Measurements from ENCODE around the gene MAPK6.
A peak's percentile ranks its signal among the peaks of the same experiment; 100 is the strongest.

The MAPK6 gene

DNA sequence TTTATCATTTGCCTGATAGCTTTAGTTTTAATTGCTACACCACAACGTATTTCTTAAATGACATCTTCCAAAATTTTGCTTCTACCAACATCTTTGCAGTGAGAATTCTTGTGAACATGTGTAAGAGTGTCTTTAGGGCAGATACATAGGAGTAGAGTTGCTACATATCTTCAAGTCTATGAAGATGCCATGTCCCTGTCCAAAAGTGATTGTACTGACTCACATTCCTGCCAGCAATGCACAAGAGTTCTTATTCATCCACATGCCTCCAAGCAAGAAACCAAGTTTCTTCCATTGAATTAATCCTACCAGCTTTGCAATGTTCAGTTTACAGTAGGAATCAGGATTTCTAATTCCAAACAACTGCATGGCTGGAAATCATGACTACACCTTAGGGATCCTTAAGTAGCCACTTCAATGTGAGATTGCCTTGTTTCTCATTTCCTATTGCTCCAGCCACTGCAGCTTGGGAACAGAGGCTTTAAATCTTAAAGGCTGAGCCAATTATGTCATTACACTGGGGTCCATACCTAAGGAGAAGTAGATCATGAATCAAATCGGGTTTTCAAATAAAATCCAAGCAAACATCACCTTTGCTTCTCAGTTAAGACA is 49.1 kb downstream of the MAPK6 start:
- no peak overlapping the region for H3K4me3 ChIP-seq (ENCODE audit: control insufficient read depth, low read depth, low read length)
- TF ChIP-seq, protein P1, sequence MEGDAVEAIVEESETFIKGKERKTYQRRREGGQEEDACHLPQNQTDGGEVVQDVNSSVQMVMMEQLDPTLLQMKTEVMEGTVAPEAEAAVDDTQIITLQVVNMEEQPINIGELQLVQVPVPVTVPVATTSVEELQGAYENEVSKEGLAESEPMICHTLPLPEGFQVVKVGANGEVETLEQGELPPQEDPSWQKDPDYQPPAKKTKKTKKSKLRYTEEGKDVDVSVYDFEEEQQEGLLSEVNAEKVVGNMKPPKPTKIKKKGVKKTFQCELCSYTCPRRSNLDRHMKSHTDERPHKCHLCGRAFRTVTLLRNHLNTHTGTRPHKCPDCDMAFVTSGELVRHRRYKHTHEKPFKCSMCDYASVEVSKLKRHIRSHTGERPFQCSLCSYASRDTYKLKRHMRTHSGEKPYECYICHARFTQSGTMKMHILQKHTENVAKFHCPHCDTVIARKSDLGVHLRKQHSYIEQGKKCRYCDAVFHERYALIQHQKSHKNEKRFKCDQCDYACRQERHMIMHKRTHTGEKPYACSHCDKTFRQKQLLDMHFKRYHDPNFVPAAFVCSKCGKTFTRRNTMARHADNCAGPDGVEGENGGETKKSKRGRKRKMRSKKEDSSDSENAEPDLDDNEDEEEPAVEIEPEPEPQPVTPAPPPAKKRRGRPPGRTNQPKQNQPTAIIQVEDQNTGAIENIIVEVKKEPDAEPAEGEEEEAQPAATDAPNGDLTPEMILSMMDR (conservative IDR thresholded peaks at IDR 0.05; ENCODE audit: control insufficient read depth, insufficient read depth, low read depth, low read length) = no peak
- peak; percentile 51 for DNase-seq (ENCODE audit: low read depth)

GRCh38 chr15:52069559-52069958 is 50.5 kb downstream of the MAPK6 start:
- TF ChIP-seq, protein P1 (conservative IDR thresholded peaks at IDR 0.05; ENCODE audit: control insufficient read depth, insufficient read depth, low read depth, low read length) = no peak
- H3K4me3 ChIP-seq (ENCODE audit: control insufficient read depth, low read depth, low read length) = no peak overlapping the region
- DNase-seq (ENCODE audit: low read depth) = no peak

DNA sequence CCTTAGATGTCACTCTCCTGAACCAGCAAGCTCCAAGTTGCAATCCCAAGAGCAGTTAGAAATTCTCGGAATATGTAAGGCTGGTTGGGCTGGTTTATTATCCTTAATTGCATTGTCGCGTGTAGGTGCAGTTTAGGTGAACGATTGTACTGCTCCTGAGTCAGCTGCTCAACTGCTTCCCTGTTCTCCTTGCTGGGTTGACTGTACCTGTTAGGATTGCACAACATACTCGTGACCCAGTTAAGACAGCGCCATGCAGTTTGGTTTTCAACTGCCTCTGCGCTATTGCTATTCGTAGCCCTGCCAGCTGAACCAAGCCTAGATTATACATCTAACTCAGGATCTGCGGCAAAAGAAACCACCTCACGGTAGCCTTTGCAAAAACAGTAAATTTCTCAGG is 52.6 kb downstream of the MAPK6 start:
- no peak for DNase-seq (ENCODE audit: low read depth)
- H3K4me3 ChIP-seq (ENCODE audit: control insufficient read depth, low read depth, low read length) = no peak overlapping the region
- TF ChIP-seq, protein P1 (conservative IDR thresholded peaks at IDR 0.05; ENCODE audit: control insufficient read depth, insufficient read depth, low read depth, low read length) = no peak

- TF ChIP-seq, protein P1 (conservative IDR thresholded peaks at IDR 0.05; ENCODE audit: control insufficient read depth, insufficient read depth, low read depth, low read length) = peak; percentile 21
- H3K4me3 ChIP-seq (ENCODE audit: control insufficient read depth, low read depth, low read length) = no peak overlapping the region
- peak; percentile 95 for DNase-seq (ENCODE audit: low read depth)
Measured at GRCh38 chr15:52076889-52077781, 58.1 kb downstream of the MAPK6 start.

DNA sequence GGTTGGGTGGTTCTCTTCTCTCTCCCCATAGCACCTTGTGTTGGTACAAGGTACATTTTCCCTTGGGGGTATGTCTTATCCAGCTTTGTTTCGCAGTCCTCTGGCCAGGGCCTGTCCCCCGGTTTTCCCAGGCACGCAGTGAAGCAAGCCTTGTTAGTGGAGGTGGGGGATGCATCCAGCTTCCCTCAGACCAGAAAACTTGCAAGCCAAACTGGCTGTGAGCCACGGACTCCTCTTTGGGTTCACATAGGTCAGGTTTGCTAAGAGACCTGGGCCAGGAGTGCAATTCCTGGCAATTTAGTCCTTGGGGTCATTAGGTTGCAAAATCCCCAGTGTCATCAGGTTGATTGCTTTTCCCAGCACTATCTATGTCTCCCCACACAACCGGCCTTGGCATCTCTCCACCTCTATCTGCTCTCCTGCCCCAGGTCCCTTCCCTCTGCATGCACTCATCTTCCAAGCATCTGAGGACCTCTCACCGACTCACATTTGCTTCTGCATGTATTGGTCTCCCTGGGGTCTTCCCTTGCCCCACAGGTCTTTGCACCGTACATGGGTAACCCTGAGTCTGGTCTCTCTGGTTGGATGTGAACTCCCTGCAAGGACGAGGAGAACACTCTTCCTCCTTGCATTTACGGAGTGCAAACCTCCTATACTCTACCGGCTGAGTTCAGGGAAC is 59.3 kb downstream of the MAPK6 start:
- TF ChIP-seq, protein P1 (conservative IDR thresholded peaks at IDR 0.05; ENCODE audit: control insufficient read depth, insufficient read depth, low read depth, low read length) = no peak
- H3K4me3 ChIP-seq (ENCODE audit: control insufficient read depth, low read depth, low read length) = no peak overlapping the region
- DNase-seq (ENCODE audit: low read depth) = no peak

DNA sequence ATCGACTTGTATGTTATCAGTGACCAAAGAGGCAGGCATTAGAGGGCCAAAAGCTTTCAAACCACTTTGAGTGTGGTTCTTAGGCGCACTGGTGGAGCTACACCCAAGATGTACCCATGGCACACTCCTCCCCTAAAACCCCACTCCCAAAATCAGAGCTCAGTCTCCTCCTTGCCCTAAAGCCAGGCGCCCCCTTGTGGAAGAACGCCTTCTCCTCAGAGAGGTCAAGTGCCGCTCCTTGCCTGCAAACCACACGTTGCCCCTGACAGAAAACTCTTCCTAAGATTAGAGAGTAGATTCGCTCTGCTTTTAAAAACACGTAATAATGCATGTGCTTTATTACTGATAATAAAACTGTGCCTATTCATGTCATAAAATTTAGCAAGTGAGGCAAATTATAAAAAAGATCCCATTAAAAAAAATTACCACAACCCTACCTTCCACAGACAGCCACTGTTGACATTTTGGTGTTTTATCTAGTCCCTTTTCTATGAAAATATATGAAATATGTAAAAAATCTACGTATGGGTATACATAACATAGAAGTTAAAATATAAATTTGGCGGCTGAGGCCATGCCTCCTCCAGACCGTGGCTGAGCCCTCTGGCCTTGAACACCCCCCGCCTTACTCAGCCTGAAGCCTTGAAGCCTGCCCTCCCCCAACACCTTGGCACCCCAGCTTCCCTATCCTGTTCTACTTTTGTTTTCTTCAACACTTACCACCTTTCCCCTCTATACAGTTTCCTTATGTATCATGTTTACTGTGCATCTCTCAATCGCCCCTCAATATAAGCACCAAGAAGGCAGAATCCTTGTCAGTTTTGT is 60.1 kb downstream of the MAPK6 start:
- no peak overlapping the region for H3K4me3 ChIP-seq (ENCODE audit: control insufficient read depth, low read depth, low read length)
- TF ChIP-seq, protein P1 (conservative IDR thresholded peaks at IDR 0.05; ENCODE audit: control insufficient read depth, insufficient read depth, low read depth, low read length) = peak; percentile 81
- DNase-seq (ENCODE audit: low read depth) = peak; percentile 68
